Stimulated activated CD8-positive, alpha-beta memory T cell treated with anti-CD3 and anti-CD28 coated beads, Interleukin-2, amount 100 ng/mL, for 48 hours (primary cell): ENCODE data around the gene CMTM1.
"Not testable (repeated sequence)": the region's sequence is repeated elsewhere in the genome, so short reads cannot be mapped to it uniquely, and the experiment has no call there.

ENCODE experiments used
- DNase-seq, 2 donors: peaks; one replicate each; pipeline ENCODE4 v3.0.0-alpha.2; 2020; ENCODE audit warnings: low read depth in 2 of 2

The CMTM1 gene

DNA sequence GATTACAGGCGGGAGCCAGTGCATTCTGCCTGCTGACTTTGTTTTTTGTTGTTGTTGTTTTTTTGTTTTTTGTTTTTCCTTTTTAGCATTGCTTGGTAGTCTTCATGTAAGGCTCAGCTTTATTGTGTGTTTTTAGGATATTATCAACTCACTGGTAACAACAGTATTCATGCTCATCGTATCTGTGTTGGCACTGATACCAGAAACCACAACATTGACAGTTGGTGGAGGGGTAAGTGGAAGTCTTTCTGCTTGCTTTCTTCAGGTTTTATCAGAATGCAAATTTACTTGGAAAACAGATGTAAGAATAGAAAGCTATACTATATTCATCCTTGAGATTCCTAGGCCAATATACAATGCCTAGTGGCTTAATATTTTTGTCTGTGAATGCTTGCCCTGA, 3.3 kb upstream of the CMTM1 start:
- no peak for DNase-seq

DNA sequence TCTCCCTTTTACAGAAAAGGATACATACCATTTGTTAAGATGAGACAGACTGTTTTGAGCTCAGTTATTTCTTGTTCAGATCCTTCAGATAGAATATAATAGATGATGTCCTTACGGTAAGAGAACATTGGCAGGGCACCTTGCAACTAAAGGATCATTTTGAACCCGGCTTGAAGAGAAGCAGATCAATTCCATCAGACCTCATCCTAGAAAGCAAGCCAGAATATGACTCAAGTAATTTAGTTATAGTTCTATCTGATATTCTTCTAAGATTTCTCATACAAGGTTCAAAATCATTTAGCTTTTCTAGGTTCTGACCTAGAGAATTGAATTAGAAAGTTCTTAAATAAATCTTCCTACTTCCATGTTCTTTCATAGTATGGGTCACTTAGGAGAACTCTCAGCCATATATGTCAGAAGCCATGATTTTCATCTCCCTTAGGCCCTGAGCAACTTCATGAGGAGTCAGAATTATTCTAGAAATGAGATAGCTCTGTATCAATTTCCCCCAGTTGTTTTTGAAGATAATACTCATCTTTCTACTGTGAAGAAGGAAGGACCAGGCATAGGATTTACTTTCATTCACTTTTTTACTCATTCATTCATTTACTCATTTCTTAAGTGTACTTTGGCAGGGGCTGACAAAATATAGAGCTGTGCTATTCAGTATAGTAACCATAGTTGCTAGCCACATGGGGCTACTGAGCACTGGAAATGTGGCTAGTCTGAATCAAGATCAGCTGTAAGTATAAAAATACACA, 2.5 kb upstream of the CMTM1 start:
- DNase-seq, result no peak

DNA sequence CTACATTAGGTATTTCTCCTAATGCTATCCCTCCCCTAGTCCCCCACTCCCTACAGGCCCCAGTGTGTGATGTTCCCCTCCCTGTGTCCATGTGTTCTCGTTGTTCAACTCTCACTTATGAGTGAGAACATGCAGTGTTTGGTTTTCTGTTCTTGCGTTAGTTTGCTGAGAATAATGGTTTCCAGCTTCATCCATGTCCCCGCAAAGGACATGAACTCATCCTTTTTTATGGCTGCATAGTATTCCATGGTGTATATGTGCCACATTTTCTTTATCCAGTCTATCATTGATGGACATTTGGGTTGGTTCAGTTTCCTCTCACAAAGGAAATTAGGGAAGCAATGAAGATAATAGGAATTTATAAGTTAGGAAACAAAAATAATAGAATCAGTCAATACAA, 1.0 kb downstream of the CMTM1 start:
- DNase-seq, result not testable (repeated sequence)

DNA sequence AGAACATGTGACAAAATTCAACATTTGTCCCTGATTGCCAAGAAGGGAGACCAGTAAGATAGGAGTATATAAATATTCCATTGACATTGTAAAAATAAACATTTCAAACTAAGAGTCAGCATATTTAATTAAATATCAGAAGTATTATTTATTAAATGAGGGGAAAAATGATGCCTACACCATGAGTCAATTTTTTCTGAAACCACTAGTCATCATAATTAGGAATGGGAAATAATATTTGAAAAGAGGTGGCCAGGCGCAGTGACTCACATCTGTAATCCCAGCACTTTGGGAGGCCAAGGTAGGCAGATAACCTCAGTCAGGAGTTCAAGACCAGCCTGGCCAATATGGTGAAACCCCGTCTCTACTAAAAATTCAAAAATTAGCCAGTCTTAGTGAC, 2.1 kb downstream of the CMTM1 start:
- DNase-seq, result no peak

DNA sequence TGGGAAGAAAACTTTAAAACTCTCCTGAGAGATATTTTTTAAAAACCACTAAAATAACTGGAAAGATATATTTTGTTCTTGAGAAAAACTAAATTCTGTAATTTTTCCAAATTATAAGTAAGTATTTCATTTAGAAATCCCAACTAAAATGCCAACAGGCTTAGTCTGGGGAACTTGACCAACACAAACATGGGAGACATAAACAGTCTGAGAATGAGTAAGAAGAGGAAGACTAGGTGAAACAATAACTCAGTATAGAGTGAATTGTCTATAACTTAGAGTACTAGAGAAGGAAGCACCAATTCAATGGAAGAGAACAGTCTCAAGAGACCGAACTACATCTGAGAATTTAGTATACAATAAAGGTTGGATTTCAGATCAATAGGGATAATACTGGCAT, 2.9 kb downstream of the CMTM1 start:
- no peak for DNase-seq

DNA sequence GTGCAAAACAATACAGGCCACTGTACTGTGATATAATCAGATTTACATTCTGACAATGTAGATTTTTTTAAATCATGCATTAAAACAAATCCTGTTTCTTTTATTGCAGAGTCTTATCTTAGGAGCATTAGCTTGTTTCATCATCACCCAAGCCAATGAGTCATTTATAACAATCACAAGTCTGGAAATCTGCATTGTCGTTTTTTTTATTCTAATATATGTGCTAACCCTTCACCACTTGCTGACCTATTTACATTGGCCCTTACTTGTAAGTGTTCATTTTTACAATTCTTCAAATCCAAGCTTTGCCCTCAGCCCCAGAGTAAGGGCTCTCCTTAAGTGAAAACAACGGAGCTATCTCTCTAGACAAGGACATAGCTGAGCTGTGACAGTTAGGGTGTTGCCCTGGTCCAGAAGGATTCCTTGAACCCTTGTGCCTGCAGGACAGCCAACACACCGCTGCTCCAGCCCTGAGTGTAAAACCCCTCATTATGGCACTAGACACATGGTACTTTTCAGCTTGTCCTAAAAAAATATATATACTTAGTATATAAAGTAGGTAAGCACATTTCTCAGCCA, 3.7 kb downstream of the CMTM1 start:
- no peak for DNase-seq

DNA sequence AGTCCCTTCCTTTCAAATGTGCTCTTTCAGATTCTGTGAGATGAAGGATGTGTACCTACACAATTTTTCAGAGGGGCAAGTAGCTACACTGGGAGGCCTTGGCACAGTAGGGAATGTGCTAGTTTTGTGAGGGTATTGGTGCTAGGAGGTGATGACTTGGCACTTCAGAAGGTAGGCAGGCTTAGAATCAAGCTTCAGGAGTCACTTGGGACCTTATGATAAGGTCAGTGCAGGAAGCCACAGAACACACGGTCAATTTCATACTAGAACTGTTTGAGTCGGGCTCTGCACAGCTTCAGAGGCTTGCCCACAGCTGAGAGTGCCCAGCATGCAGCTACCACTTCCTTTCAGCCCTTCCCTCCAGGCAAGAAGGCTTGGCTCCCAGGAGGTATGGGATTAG, 6.1 kb downstream of the CMTM1 start:
- no peak for DNase-seq

DNA sequence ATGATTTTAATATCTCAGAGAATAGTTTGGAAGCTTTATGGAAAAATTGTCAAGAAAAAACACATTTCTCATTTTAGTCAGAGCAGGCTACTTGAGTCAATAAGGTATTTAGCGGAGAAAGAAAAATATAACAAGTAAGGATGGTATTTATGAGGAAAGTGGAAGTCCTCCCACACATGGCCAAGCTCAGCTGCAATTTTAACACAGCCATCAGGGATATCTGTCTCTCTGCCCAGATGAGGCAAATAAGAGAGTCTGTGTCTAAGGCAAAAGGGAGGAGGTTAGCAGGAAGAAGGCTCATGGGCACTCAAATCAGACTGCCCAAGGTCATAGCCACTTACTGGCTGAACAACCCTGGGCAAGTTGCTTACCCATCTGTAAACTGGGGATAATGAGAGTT, 7.8 kb downstream of the CMTM1 start:
- DNase-seq, result no peak

DNA sequence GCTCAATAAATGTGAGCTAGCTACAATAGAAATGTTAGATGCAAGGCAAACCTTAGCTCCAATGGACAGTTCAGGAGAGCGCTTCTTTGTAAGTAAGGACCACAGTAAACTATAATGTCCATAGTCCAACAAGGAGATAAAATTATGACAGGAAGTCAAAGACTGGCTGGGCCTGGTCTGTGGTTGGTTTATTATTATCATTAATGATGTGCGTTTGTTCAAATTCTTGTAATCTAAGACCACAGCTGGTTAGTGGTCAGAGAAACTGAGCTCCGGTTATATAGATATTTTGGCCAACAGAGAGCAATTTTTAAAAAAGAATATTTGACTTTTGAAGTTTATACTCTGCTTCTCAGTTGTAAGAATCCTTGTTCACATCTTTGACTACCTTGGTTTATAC, 8.3 kb downstream of the CMTM1 start:
- no peak for DNase-seq

DNA sequence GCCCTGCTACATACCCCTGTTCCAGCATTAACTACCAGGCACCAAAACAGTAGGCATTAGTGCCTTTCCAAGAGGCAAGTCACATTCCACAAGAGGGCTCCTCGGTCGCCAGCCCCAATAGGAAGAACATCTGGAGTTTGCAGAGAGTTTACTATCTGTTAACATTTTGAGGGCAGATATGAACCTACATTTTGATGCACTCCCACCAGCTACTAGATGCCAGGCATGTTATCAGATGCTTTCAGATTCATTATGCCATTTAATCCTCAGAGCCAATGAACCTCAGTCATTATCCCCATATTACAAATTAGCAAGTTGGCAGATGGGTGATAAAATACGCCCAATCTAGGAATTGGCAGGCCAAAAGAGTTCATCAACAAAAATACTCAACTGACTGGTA, 8.8 kb downstream of the CMTM1 start:
- DNase-seq, result no peak

DNA sequence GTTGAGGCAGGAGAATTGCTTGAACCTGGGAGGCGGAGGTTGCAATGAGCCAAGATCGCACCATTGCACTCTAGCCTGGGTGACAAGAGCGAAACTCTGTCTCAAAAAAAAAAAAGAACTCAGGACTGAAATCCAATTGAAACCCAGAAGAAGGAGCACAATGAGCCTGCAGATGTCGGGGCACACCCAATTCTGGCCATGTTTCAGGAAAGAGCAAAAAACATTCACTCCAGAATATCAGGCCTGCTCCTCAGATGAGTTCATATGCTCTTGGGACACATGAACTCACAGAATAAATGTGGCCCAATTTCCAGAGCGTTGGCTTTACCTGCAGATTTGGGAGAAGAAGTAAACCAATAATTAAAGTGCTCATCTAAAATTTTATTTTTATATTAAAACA, 10.1 kb downstream of the CMTM1 start:
- no peak for DNase-seq

DNA sequence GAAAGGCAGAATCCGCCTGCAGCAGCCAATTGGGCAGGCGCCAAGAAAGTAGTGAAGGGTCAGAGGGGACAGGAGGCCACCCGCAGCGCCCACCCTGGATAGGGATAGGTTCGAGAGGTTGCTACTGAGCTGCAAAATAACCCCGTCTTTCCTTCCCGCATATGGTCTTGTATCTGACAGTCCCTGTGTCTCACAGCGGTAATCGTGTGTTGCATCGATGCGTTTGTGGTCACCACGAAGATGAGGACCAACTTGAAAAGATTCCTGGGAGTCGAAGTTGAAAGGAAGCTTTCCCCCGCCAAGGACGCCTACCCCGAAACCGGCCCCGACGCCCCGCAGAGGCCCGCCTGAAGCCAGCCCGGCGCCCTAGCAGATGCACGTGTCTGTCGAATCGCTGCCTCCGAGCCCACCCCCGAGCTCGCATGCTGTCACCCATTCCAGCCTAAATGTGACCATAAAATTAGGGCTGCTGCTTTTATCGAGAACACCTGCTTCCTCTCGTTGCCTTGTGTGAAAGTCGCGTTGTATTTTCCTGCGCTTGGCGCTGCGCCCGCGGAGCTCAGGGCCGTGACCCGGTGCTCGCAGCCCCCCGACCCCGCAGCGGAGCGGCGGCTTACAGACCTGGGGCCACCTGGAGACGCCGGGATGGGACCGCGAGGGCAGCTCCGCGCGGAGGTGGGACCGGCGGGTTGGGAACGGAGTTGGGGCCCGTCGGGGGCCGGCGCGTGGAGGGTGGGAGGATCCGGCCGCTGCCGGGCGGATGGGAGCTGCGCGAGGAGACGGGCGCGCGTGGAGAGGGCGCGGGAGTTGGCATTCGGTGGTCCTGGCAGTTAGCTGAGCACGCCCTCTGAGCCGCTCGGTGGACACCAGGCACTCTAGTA, 12.7 kb downstream of the CMTM1 start, which contains the start of gene CMTM2:
Gene CMTM2, plus strand, starts transcription at position 813 of the 881 bp plus-strand sequence. CDS start 145 bp downstream, outside the sequence.
- DNase-seq, result no peak

DNA sequence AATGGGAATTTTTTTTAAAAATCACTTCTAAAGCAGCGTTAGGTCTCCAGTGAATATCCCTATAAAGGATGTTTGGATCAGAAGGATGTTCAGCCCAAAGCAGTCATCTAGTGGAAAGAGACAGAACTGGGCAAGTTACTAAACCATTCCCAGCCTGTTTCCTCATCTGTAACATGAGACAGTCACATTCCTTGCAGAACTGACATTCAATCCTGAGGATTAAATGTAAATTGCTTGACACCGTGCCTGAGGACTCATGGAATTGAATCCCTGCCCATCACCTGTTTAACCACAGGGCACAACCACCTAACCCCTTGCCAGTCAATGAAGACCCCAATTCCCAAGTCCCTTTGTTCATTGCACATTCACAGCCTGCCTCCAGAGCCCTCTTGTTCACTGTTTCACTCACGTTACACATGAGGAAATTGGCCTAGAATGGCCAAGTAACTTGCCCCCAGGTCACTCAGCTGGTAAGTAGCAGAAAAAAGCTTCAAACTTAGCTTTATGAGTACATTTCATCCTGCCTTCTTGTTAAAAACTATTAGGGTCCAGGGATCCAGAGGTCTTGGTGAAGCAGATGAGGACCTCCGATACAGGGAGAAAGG, 14.5 kb downstream of the CMTM1 start:
- no peak for DNase-seq

DNA sequence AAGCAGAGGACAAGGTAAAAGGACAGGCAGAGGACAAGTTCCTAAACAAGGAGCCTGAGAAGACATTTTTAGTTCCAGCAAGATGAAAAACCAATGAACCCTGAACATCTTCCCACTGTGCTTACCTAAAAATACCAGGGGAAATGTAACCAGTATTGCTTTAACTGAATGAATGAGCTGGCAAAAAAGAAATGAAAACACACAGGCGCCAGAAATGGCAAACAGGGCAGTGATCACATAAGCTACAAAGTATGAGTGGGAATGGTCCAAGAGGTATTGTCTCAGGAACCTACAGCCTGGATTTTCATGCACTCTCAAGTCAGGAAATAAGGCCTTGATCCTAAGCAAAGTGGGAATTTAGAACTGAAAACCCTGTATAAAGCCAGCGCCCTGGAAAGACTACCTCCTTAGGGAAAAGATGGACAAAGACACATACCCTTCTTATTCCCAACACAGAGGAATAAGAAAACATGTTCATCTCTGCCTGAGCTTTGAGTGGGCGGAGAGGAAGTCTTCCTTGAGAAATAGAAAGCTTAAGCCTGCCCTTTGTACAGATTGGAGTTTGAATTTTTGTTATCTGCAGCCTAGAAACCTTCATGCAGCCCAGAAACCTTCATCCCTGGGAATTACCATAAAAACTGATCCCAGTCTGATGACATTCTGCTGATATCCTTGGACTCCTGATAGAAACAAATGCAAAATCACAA, 15.2 kb downstream of the CMTM1 start:
- no peak for DNase-seq

DNA sequence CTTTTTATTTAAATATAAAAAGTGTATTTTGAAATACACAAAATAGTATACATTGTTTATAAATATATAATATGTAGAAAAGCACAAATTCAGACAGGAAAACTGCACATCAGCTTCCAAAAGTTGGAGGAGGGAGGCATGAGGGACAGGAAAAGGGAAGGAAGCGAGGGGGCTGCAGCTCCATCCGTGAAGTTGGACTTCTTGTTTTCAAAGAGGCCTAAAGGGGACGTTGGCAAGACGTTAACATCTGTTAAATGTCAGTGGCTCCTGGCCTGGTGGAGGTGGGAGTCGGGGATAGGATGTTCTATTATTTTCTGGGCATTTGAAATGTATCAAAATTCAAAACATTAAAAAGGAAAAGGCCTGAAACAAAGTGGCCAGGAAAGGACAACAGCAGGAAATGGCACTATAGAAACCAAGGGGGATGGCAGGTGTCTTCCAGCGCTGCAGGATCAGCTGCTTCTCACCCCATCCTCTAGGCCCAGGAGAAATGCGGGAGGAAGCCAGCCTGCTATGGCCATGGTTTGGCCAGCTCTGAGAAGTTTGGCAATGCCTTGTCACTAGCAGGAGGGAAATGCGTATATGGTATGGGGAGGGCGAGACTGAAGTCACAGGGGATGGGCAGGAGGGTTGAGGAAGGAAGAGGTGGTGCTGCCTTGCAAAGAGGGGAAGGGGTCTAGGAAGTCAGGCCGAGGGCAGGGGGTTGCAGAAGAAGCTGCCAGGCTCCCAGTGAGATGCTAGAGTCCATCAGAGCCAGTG, 19.4 kb downstream of the CMTM1 start:
- DNase-seq, result no peak

DNA sequence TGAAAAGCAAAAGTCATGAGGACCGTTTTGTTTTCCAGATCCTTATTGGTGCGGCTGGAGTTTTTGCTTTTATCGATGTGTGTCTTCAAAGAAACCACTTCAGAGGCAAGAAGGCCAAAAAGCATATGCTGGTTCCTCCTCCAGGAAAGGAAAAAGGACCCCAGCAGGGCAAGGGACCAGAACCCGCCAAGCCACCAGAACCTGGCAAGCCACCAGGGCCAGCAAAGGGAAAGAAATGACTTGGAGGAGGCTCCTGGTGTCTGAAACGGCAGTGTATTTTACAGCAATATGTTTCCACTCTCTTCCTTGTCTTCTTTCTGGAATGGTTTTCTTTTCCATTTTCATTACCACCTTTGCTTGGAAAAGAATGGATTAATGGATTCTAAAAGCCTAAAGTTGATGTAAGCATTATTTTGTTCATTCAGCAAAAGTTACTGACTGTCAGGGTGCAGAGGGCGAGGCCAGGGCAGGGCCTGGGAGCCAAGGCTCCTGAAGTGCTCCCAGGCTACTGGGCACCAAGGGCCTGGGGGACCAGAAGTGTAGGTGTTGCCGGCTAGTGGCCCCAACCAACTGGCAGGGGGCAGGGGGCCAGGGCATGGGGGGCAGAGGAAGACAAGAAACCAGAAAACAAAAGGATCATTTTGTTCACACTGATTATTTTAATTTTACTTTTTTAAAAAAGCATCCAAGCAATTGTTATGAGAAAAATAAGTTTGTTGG, 21.8 kb downstream of the CMTM1 start:
- no peak for DNase-seq

DNA sequence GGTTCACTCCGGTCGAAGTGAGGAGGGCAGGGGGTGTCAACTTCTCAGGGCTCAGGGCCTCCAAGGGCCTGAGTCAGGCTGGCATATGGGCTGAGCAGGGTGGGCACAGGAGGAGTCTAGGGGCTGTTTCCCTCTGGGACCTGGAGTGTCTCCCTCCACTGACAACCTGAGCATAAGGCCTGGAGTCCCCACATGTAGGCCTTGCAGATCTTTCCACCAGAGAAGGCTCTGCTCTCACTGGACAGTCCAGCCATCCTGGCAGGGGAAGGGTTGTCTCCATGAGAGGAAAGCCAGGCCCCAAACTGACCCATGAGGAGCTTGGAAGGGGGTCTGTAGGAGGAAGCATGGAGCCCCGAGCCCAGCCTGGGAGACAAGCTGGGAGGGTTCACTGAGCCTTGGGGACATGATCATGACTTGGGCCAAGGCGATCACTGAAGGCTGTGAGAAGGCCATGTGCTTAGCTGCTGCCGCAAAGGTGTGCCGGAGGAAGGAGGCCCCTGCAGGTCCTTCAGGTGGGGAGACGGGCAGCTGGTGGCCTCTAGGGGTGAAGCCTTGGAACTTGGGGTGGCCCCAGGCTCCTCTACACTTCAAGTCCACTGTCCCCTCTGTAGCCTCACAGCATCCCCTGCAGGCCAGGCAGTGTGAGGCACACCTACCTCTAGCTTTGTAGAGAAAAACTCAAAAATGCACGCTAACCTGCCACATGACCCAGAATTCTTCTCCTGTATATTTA, 22.9 kb downstream of the CMTM1 start:
- peak; percentile 29 to 48 for DNase-seq

DNA sequence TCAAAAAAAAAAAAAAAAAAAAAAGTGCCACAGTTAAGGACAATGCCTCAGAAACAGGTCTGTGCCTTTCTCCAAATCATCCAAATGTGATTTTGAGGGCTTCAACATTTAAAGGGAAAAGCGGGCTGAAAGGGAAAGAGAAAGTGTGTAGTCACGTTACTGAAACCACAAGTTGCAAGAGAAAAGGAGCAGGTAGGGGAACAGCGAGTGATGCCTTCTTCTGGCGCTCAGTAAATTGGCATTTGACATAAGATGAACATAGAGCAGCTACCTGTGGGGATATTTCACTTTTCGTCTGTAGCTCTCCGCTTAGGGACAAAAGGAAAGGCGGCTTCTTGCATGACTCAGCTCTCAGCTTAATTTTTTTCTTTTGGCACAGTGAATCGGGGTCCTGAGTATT, 24.1 kb downstream of the CMTM1 start:
- DNase-seq, result no peak

DNA sequence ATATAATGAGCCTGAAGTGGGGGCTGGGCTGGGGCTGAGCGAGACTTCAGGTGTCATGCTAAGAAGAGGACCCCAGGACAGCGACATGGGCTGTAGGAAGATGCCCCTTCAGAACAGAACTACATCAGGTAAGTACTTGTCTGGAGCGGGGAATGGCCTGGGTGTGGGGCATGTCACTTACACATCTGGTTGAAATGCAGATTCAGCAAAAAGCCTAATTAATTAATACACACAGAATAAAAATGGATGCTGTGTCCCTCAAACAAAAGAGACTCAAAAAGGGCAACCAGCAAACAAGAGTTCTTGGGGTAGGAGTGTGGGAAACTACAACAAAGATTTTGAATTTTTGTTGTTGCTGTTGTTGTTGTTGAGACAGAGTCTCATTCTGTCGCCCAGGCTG, 24.8 kb downstream of the CMTM1 start:
- DNase-seq, result no peak

DNA sequence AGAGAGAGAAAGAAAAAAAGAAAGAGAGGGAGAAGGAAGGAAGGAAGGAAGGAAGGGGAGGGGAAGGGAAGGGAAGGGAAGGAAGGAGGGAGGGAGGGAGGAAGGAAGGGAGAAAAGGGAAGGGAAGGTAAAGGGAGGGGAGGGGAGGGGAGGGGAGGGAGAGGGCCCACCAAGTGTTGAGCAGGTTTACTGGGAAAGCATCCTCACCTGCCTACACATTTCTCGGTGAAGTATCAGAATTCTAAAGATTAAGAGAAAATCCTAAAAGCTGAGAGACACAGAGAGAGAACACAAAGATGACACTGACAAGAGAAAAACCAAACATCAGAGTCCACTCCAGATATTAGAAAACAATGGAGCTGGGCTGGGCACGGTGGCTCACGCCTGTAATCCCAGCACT, 26.0 kb downstream of the CMTM1 start:
- no peak for DNase-seq
